Colonic mucosa (tissue), 4 donors: Measurements from ENCODE around the gene LRRC7. TPM values are rescaled to one million over a fixed set of nuclear protein-coding genes. Genes with fewer than 3 reads are reported as not detected.

Experiments used
- DNase-seq: peaks from one replicate; pipeline ENCODE4 v3.0.0-alpha.2; 2020
- H3K27ac ChIP-seq: fragments of 200-600 bp; one replicate; pipeline ENCODE4 v1.8.0; 2021
- H3K27me3 ChIP-seq: fragments of 200-600 bp; one replicate; pipeline ENCODE4 v1.8.0; 2021
- H3K36me3 ChIP-seq: fragments of 200-600 bp; one replicate; pipeline ENCODE4 v1.8.0; 2021
- H3K4me1 ChIP-seq: fragments of 200-600 bp; one replicate; pipeline ENCODE4 v1.8.0; 2021; ENCODE audit warnings: mild to moderate bottlenecking
- H3K4me3 ChIP-seq: fragments of 200-600 bp; one replicate; pipeline ENCODE4 v1.8.0; 2021
- H3K9ac ChIP-seq, 2 donors: one replicate each; pipeline ENCODE4 v1.7.0; 2013; ENCODE audit warnings: control low read depth in 2 of 2, low read depth in 2 of 2, low read length in 2 of 2
- H3K9me3 ChIP-seq: fragments of 200-600 bp; one replicate; pipeline ENCODE4 v1.8.0; 2021
- CTCF ChIP-seq: fragments of 200-600 bp; IDR thresholded peaks from one replicate; pipeline ENCODE4 v1.8.0; 2022; ENCODE audit warnings: antibody characterized with exemption, mild to moderate bottlenecking
- intact Hi-C: fragments of 100-400 bp; cut with DNase I; formaldehyde crosslinking; loops from one replicate; pipeline ENCODE4 v1.14.1; 2022
- total RNA-seq, 2 donors: library from RNA; stranded (reverse); fragmentation: NEBNext Ultra II Directional in 1 of 2; extraction: Animal tissue kit (Norgen Biotek cat#: 25700) in 1 of 2; gene quantifications; one replicate each; pipeline ENCODE4 v1.2.1, GENCODE V29; 2021
- donor health status: healthy.
- donor health status: DM: no; HTN: no; CAD: no.
- donor health status: DM: no; HTN: no; CAD: no.

The LRRC7 gene
- total RNA-seq, 2 donors from 2014 or later, result 0.21 to 0.22 TPM

- no peak for TF ChIP-seq CTCF
- Histone ChIP-seq H3K27ac (no peak overlapping the region), H3K4me3 (no peak overlapping the region), H3K36me3 (no peaks in the 10 kb centered on the region), H3K4me1 (no peaks in the 10 kb centered on the region), H3K27me3 (no peaks in the 10 kb centered on the region), H3K9me3 (no peaks in the 10 kb centered on the region), H3K9ac (no peak overlapping the region)
- intact Hi-C loops, result no loop called here
- DNase-seq, result no peak
Observed at GRCh38 chr1:69638673-69639072, 71.0 kb downstream of the LRRC7 start.

GRCh38 chr1:69639159-69639558 lies 71.4 kb downstream of the LRRC7 start:
- no peaks in the 10 kb centered on the region for H3K9me3 ChIP-seq
- H3K4me3 ChIP-seq, result no peak overlapping the region
- no peak for TF ChIP-seq CTCF
- no peaks in the 10 kb centered on the region for H3K4me1 ChIP-seq
- DNase-seq, result no peak
- intact Hi-C loops, result no loop called here
- no peaks in the 10 kb centered on the region for H3K36me3 ChIP-seq
- no peak overlapping the region for H3K27ac ChIP-seq
- no peak overlapping the region for H3K9ac ChIP-seq
- no peaks in the 10 kb centered on the region for H3K27me3 ChIP-seq

DNA sequence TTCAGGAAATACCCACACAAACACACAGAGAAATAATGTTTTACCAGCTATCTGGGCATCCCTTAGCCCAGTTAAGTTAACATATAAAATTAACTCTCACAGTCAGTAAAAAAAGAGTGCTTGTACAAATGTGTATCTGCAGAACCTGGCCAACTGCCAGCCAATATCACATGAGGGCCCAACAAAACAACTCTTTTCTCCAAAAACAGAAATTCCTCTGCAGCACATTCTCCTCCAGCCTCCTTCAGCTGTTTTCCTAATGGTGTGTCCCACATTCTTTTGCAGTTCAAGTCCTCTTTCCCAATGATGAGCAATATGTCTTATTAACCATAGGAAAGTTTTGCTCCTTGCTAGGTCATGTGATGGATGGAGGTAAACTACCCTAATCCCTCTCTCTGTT lies 75.5 kb downstream of the LRRC7 start:
- TF ChIP-seq CTCF, result no peak
- no peak for DNase-seq
- no peak overlapping the region for H3K27ac ChIP-seq
- no peaks in the 10 kb centered on the region for H3K4me1 ChIP-seq
- no peaks in the 10 kb centered on the region for H3K9me3 ChIP-seq
- H3K36me3 ChIP-seq, result no peaks in the 10 kb centered on the region
- intact Hi-C loops, result no loop called here
- H3K4me3 ChIP-seq, result no peak overlapping the region
- no peaks in the 10 kb centered on the region for H3K27me3 ChIP-seq
- no peak overlapping the region for H3K9ac ChIP-seq

- no peaks in the 10 kb centered on the region for H3K4me1 ChIP-seq
- no peak for DNase-seq
- no peaks in the 10 kb centered on the region for H3K27me3 ChIP-seq
- H3K9ac ChIP-seq, result no peak overlapping the region
- no peaks in the 10 kb centered on the region for H3K9me3 ChIP-seq
- intact Hi-C loops, result no loop called here
- no peak overlapping the region for H3K27ac ChIP-seq
- H3K36me3 ChIP-seq, result no peaks in the 10 kb centered on the region
- no peak overlapping the region for H3K4me3 ChIP-seq
- no peak for TF ChIP-seq CTCF
Observed at GRCh38 chr1:69645477-69645876, 77.8 kb downstream of the LRRC7 start.

- Histone ChIP-seq H3K27ac (no peak overlapping the region), H3K36me3 (no peaks in the 10 kb centered on the region), H3K9me3 (no peaks in the 10 kb centered on the region), H3K4me1 (no peaks in the 10 kb centered on the region), H3K4me3 (no peak overlapping the region), H3K9ac (no peak overlapping the region), H3K27me3 (no peaks in the 10 kb centered on the region)
- DNase-seq, result no peak
- no peak for TF ChIP-seq CTCF
- intact Hi-C loops, result no loop called here
Observed at GRCh38 chr1:69648486-69648885, 80.8 kb downstream of the LRRC7 start.
